Right lobe of liver (tissue), 6 donors: Measurements from ENCODE around the gene MACROH2A2. TPM values are rescaled to one million over a fixed set of nuclear protein-coding genes. Genes with fewer than 3 reads are reported as not detected.
"Not testable (repeated sequence)": the region's sequence is repeated elsewhere in the genome, so short reads cannot be mapped to it uniquely, and the experiment has no call there.

Source experiments
- ATAC-seq, 4 donors: fragments of 200-7000 bp; cut with Tn5 transposase; one replicate each; pipeline ENCODE4 v1.9.1; 2020; ENCODE audit warnings: mild to moderate bottlenecking in 4 of 4, moderate library complexity in 4 of 4
- DNase-seq, 3 donors: peaks; one replicate each; pipeline ENCODE4 v3.0.0-alpha.2; 2020
- H3K27ac ChIP-seq, 3 donors: fragments of 200-600 bp; one replicate each; pipeline ENCODE4 v1.8.0; 2022
- H3K27me3 ChIP-seq, 2 donors: fragments of 200-600 bp; one replicate each; pipeline ENCODE4 v1.8.0; 2022
- H3K36me3 ChIP-seq, 4 donors: fragments of 200-600 bp; sonication (generic) in 1 of 4; one replicate each; pipeline versions ENCODE4 v1.5.1 to v1.8.0; 2017 to 2022; ENCODE audit warnings: control low read depth in 1 of 4
- H3K4me1 ChIP-seq, 4 donors: fragments of 200-600 bp; sonication (generic) in 1 of 4; one replicate each; pipeline versions ENCODE4 v1.5.1 to v1.8.0; 2017 to 2022; ENCODE audit warnings: control low read depth in 1 of 4
- H3K4me3 ChIP-seq, 3 donors: fragments of 200-600 bp; one replicate each; pipeline ENCODE4 v1.8.0; 2022
- H3K9me3 ChIP-seq, 4 donors: fragments of 200-600 bp; sonication (generic) in 1 of 4; one replicate each; pipeline versions ENCODE4 v1.5.1 to v1.8.0; 2017 to 2022; ENCODE audit warnings: control low read depth in 1 of 4
- POLR2A ChIP-seq: fragments of 450-650 bp; IDR thresholded peaks from one replicate; pipeline ENCODE4 v1.6.1; 2017; ENCODE audit warnings: antibody characterized with exemption, mild to moderate bottlenecking
- WGBS: methylation state at CpG from one replicate; pipeline ENCODE4 v1.1.6; 2018; ENCODE audit warnings: low coverage, low lambda C conversion rate; ENCODE audit not compliant: insufficient coverage; ENCODE audit errors: missing lambda C conversion rate; 5-methylcytosine and 5-hydroxymethylcytosine counted together
- intact Hi-C, 2 donors: fragments of 100-400 bp; cut with DNase I; formaldehyde crosslinking; loops; one replicate each; pipeline versions ENCODE4 v1.11.2 to v1.14.1; 2022
- total RNA-seq, 6 experiments: library from RNA; depleted of rRNA in 2 of 6; stranded (reverse); fragments of >200 nt in 2 of 6; fragmentation: NEBNext Ultra II Directional in 3 of 6; extraction: Animal tissue kit (Norgen Biotek cat#: 25700) in 3 of 6; gene quantifications; one replicate each; pipeline versions ENCODE4 v1.1.0 to v1.2.4, GENCODE V29; 2016 to 2023
- TF ChIP-seq, protein P1 (sequence below), 4 donors: fragments of 200-600 bp in 3 of 4; fragments of 450-650 bp in 1 of 4; IDR thresholded peaks; one replicate each; pipeline versions ENCODE4 v1.5.1 to v1.8.0; 2016 to 2022; ENCODE audit warnings: antibody characterized with exemption in 4 of 4, mild to moderate bottlenecking in 2 of 4
- donor health status: DM: no; HTN: yes; CAD: no.
- donor health status: DM: no; HTN: no; CAD: no.
- donor health status: DM: no; HTN: no; CAD: no.
- donor health status: DM: no; HTN: yes; CAD: no.
- donor health status: DM: no; HTN: yes; CAD: no.

Gene MACROH2A2
- total RNA-seq, 6 experiments from 2014 or later = 2.0 to 12.1 (median 5.0) TPM

DNA sequence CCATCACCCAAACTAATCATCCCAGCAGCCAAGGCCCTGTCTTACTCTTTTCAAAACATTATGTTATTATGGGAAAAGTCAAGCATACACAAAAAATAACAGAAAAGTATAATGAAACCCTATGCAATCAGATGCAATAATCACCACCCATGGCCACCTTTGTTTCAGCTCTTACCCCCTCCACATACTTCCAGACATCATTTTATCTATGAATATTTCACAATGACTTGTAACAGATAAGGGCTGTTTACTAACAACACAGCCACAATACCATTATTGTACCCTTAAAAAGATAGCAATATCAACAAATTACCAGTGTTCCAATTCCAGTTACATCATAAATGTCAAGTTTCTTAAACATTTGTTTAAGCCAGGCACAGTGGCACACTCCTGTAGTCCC, 44.8 kb downstream of the MACROH2A2 start:
- DNase-seq (no peak), ATAC-seq (no peak)
- no peaks in the 10 kb centered on the region for H3K27me3 ChIP-seq
- H3K27ac ChIP-seq = no peak overlapping the region
- peaks cover 0 to 5% (median 0%) of the 10 kb centered on the region in 4 donors for H3K4me1 ChIP-seq
- TF ChIP-seq, protein P1, sequence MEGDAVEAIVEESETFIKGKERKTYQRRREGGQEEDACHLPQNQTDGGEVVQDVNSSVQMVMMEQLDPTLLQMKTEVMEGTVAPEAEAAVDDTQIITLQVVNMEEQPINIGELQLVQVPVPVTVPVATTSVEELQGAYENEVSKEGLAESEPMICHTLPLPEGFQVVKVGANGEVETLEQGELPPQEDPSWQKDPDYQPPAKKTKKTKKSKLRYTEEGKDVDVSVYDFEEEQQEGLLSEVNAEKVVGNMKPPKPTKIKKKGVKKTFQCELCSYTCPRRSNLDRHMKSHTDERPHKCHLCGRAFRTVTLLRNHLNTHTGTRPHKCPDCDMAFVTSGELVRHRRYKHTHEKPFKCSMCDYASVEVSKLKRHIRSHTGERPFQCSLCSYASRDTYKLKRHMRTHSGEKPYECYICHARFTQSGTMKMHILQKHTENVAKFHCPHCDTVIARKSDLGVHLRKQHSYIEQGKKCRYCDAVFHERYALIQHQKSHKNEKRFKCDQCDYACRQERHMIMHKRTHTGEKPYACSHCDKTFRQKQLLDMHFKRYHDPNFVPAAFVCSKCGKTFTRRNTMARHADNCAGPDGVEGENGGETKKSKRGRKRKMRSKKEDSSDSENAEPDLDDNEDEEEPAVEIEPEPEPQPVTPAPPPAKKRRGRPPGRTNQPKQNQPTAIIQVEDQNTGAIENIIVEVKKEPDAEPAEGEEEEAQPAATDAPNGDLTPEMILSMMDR (IDR thresholded peaks at IDR 0.05) = no peak
- TF ChIP-seq POLR2A = no peak
- no peak overlapping the region for H3K4me3 ChIP-seq
- H3K9me3 ChIP-seq = no peaks in the 10 kb centered on the region
- intact Hi-C loops = no loop called here
- H3K36me3 ChIP-seq = peaks cover 0 to 2% (median 0%) of the 10 kb centered on the region in 4 donors

DNA sequence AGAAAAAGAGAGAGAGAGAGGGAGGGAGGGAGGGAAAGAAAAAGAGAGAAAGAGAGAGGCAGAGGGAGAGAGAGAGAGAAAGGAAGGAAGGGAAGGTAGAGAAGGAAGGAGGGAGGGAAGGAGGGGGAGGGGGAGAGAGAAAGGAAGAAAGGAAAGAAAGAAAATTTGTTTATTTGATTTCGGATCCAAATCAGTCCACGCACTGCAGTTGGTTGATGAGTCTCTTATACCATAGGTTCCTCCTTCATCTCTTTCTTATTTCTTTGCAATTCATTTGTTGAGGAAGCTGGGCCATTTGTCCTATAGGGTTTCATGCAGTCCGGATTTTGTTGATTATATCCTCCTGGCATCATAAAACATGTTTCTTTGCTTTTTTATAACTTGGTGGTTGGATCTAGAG, 45.6 kb downstream of the MACROH2A2 start:
- H3K4me1 ChIP-seq = peaks cover 0 to 5% (median 0%) of the 10 kb centered on the region in 4 donors
- 98% methylated on average over 3 of the region's 3 CpGs for WGBS
- TF ChIP-seq, protein P1 (IDR thresholded peaks at IDR 0.05) = no peak
- no peak for TF ChIP-seq POLR2A
- peaks cover 0 to 2% (median 0%) of the 10 kb centered on the region in 4 donors for H3K36me3 ChIP-seq
- no peaks in the 10 kb centered on the region for H3K27me3 ChIP-seq
- intact Hi-C loops = no loop called here
- no peak for DNase-seq
- H3K4me3 ChIP-seq = no peak overlapping the region
- H3K9me3 ChIP-seq = no peaks in the 10 kb centered on the region
- no peak overlapping the region for H3K27ac ChIP-seq
- ATAC-seq = no peak

DNA sequence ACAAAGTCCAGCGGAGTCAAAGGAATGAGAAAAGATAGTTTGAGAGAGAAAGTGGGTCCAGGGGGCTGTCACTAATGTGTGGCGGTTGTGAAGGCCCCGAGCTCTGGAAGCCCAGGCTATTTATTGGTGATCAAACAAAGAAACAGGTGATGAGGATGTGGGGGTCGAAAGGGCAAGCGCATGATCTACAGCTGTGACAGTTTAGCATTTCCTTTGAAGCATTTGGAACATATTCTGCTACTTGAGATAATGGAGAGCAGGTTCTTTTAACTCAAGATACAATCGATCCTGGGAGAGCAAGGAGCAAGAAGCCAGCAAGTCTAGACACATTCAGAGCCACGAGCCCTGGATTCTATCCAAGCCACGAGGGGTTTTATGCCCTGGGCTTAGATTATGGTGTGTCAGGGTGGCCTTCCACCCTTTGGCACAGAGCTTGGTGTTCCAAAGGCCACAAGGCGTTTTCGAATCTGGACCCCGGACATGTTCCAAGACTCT, 48.5 kb downstream of the MACROH2A2 start:
- ATAC-seq, H3K27ac ChIP-seq, intact Hi-C loops, H3K36me3 ChIP-seq, H3K4me1 ChIP-seq, DNase-seq, H3K4me3 ChIP-seq, H3K27me3 ChIP-seq, H3K9me3 ChIP-seq: not testable (repeated sequence)
- 78% methylated on average over 5 of the region's 11 CpGs for WGBS

DNA sequence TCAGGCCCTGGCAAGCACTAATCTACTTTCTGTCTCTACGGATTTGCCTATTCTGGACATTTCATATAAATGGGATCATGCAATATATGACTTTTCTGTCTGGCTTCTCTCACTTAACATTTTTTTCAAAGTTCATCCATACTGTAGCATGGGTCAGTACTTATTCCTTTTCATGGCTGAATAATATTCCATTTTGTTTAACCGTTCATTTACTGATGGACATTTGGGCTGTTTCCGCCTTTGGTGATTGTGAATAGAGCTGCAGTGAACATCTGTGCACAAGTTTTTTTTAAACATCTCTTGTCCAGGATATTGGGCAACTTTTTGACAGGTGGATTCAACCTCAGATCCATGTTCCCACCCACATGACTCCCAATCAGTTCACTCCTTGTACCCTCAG, 49.0 kb downstream of the MACROH2A2 start:
- DNase-seq = no peak
- peaks cover 0 to 5% (median 0%) of the 10 kb centered on the region in 4 donors for H3K4me1 ChIP-seq
- H3K9me3 ChIP-seq = no peaks in the 10 kb centered on the region
- peaks cover 0 to 2% (median 0%) of the 10 kb centered on the region in 4 donors for H3K36me3 ChIP-seq
- no peak for TF ChIP-seq POLR2A
- TF ChIP-seq, protein P1 (IDR thresholded peaks at IDR 0.05) = no peak
- WGBS = 76% methylated on average over 3 of the region's 3 CpGs
- no peaks in the 10 kb centered on the region for H3K27me3 ChIP-seq
- no peak for ATAC-seq
- no peak overlapping the region for H3K4me3 ChIP-seq
- H3K27ac ChIP-seq = no peak overlapping the region
- intact Hi-C loops = no loop called here

DNA sequence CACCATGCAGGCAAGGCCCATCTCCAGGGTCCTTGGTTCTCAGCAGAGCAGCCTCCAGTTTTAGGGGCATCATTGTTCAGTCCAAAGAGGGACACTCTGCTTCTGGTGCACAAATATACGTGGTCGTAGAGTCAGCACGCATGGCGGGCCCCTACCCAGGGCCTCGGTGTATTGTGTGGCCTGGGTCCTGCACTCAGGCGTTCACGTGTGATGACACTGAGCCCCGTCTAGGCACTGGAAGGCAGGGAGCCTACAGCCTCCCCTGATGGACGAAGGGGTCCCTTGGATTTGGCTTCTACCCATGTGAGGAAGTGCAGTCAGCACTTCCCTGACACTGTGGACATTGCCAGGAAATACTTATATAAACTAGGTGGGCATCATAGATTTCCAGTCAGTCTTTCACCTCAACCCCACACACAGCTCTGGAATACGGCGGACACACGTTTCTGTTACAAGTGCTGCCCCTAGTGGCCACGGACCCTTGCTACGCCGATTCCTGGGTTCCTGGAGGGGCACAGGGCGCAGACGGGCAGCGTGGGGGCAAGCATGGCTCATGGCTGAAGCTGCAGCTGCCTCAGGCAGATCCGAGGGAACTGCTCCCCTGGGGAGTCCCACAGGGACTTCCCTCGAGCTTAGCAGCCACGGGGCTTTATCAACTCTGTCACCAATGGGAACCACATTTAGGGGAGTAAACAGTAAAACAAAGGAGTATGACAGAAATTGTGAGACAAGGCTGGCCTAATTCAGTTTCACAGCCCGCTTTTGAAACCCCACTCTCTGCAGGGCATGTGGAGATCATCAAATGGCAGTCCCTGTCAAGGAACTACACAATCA, 54.5 kb downstream of the MACROH2A2 start:
- no peak for DNase-seq
- WGBS = 100% methylated on average over 1 of the region's 22 CpGs
- Histone ChIP-seq H3K36me3 (peaks cover 0 to 9% (median 2%) of the 10 kb centered on the region in 4 donors), H3K4me1 (peaks cover 0 to 22% (median 5%) of the 10 kb centered on the region in 4 donors), H3K27me3 (no peaks in the 10 kb centered on the region), H3K4me3 (peak overlapping the region in 1 of 3 donors; percentile 19), H3K9me3 (no peaks in the 10 kb centered on the region), H3K27ac (no peak overlapping the region)
- intact Hi-C loops = no loop called here
- no peak for TF ChIP-seq POLR2A
- TF ChIP-seq, protein P1 (IDR thresholded peaks at IDR 0.05) = peak; percentile 16 to 53 (median 40)
- ATAC-seq = peak in 2 of 4 donors; percentile 46 to 59
